SU-DHL-6 (cell line): ENCODE results near the gene CADM2.

Experiments used
- H2AFZ ChIP-seq: fragments of 200-600 bp; sonication (generic); 2 replicates; pipeline ENCODE4 v1.6.1; 2014; ENCODE audit warnings: low read depth, mild to moderate bottlenecking, moderate library complexity, mixed read lengths, antibody characterized with exemption, low read length; ENCODE audit not compliant: severe bottlenecking
- H3F3A ChIP-seq: fragments of 200-600 bp; shearing (Covaris generic); 2 replicates; pipeline ENCODE4 v1.6.0; 2016; ENCODE audit warnings: antibody characterized with exemption, mild to moderate bottlenecking; ENCODE audit not compliant: insufficient read depth
- H3K27ac ChIP-seq: fragments of 200-600 bp; sonication (generic); 2 replicates; pipeline ENCODE4 v1.5.1; 2016; ENCODE audit warnings: low read depth, mild to moderate bottlenecking, low read length, moderate library complexity, mixed read lengths
- H3K27me3 ChIP-seq: fragments of 200-600 bp; sonication (generic), shearing (Covaris generic); 2 replicates; pipeline ENCODE4 v1.6.0; 2014; ENCODE audit warnings: mild to moderate bottlenecking, low read length
- H3K36me3 ChIP-seq: fragments of 200-600 bp; sonication (generic); 2 replicates; pipeline ENCODE4 v1.6.1; 2014; ENCODE audit warnings: mild to moderate bottlenecking, low read length, mixed read lengths
- H3K4me2 ChIP-seq: fragments of 300-600, 200-600 bp; shearing (Covaris generic), sonication (generic); 2 replicates; pipeline ENCODE4 v1.6.0; 2014; ENCODE audit warnings: low read length, low read depth, mild to moderate bottlenecking; ENCODE audit not compliant: poor library complexity, severe bottlenecking
- H3K4me3 ChIP-seq: fragments of 200-600 bp; sonication (generic); 2 replicates; pipeline ENCODE4 v1.5.1; 2014; ENCODE audit warnings: antibody characterized with exemption, low read length, mild to moderate bottlenecking, mixed read lengths; ENCODE audit not compliant: insufficient read depth, poor library complexity, severe bottlenecking
- H3K79me2 ChIP-seq: fragments of 200-600 bp; sonication (generic); 2 replicates; pipeline ENCODE4 v1.6.1; 2014; ENCODE audit warnings: mild to moderate bottlenecking, low read length, moderate library complexity; ENCODE audit not compliant: insufficient read depth
- H3K9ac ChIP-seq: fragments of 200-600 bp; sonication (generic); 2 replicates; pipeline ENCODE4 v1.7.0; 2014; ENCODE audit warnings: mild to moderate bottlenecking, low read length
- H3K9me2 ChIP-seq: fragments of 200-600 bp; sonication (generic); replicated peaks from 2 replicates; pipeline ENCODE4 v1.6.1; 2014; ENCODE audit warnings: low read length; ENCODE audit not compliant: insufficient read depth
- H3K9me3 ChIP-seq: fragments of 200-600 bp; sonication (generic); 2 replicates; pipeline ENCODE4 v1.6.1; 2014; ENCODE audit warnings: low read length, mixed read lengths; ENCODE audit not compliant: insufficient read depth
- H4K20me1 ChIP-seq: fragments of 200-600 bp; sonication (generic); 2 replicates; pipeline ENCODE4 v1.6.1; 2014; ENCODE audit warnings: low read depth, mild to moderate bottlenecking, antibody characterized with exemption, low read length, moderate library complexity, mixed read lengths
- CTCF ChIP-seq: fragments of 200-600 bp; sonication (generic); IDR thresholded peaks from one replicate; pipeline ENCODE4 v1.5.1; 2017; ENCODE audit warnings: antibody characterized with exemption, mild to moderate bottlenecking, low read length, moderate library complexity; ENCODE audit not compliant: insufficient read depth, poor library complexity, severe bottlenecking
- EZH2phosphoT487 ChIP-seq: fragments of 200-600 bp; sonication (generic), shearing (Covaris generic); conservative IDR thresholded peaks from 2 replicates; pipeline ENCODE4 v1.6.1; 2018; ENCODE audit warnings: mild to moderate bottlenecking, antibody characterized with exemption, low read length, moderate library complexity, mixed read lengths

Gene CADM2

GRCh38 chr3:85572978-85573377 lies 614.2 kb downstream of the CADM2 start:
- Histone ChIP-seq H3K27ac (no peak overlapping the region), H4K20me1 (no peaks in the 10 kb centered on the region), H3F3A (no peaks in the 10 kb centered on the region), H3K9me3 (no peaks in the 10 kb centered on the region), H3K79me2 (no peaks in the 10 kb centered on the region), H3K9me2 (no peaks in the 10 kb centered on the region), H3K9ac (no peak overlapping the region), H3K27me3 (no peaks in the 10 kb centered on the region), H3K4me2 (no peak overlapping the region), H3K36me3 (no peaks in the 10 kb centered on the region), H2AFZ (no peak overlapping the region), H3K4me3 (no peak overlapping the region)
- no peak for TF ChIP-seq EZH2phosphoT487
- no peak for TF ChIP-seq CTCF

- H3K9me3 ChIP-seq, result no peaks in the 10 kb centered on the region
- TF ChIP-seq CTCF (no peak), EZH2phosphoT487 (no peak)
- H3K36me3 ChIP-seq, result no peaks in the 10 kb centered on the region
- H2AFZ ChIP-seq, result no peak overlapping the region
- H3F3A ChIP-seq, result no peaks in the 10 kb centered on the region
- no peaks in the 10 kb centered on the region for H3K79me2 ChIP-seq
- no peaks in the 10 kb centered on the region for H3K9me2 ChIP-seq
- H3K27me3 ChIP-seq, result no peaks in the 10 kb centered on the region
- H3K4me2 ChIP-seq, result no peak overlapping the region
- no peak overlapping the region for H3K4me3 ChIP-seq
- H4K20me1 ChIP-seq, result no peaks in the 10 kb centered on the region
- no peak overlapping the region for H3K9ac ChIP-seq
- H3K27ac ChIP-seq, result no peak overlapping the region
These were observed 615.4 kb downstream of the CADM2 start for GRCh38 chr3:85574006-85574705.

- no peaks in the 10 kb centered on the region for H3K79me2 ChIP-seq
- no peaks in the 10 kb centered on the region for H4K20me1 ChIP-seq
- no peaks in the 10 kb centered on the region for H3K9me2 ChIP-seq
- H2AFZ ChIP-seq, result peak overlapping the region; percentile 64
- H3K4me2 ChIP-seq, result no peak overlapping the region
- no peaks in the 10 kb centered on the region for H3F3A ChIP-seq
- H3K27ac ChIP-seq, result no peak overlapping the region
- H3K36me3 ChIP-seq, result no peaks in the 10 kb centered on the region
- H3K27me3 ChIP-seq, result no peaks in the 10 kb centered on the region
- H3K9me3 ChIP-seq, result no peaks in the 10 kb centered on the region
- TF ChIP-seq CTCF (peak; percentile 70), EZH2phosphoT487 (no peak)
- H3K4me3 ChIP-seq, result no peak overlapping the region
- no peak overlapping the region for H3K9ac ChIP-seq
These were observed 617.4 kb downstream of the CADM2 start for GRCh38 chr3:85576091-85576690.
